HepG2 (cell line): ENCODE results near the gene ATAD3A. TPM values are rescaled to one million over a fixed set of nuclear protein-coding genes. Genes with fewer than 3 reads are reported as not detected.

Experiments
- CSRNP1 ChIP-seq: sonication (generic); formaldehyde crosslinking; IDR thresholded peaks from 2 replicates; pipeline ENCODE4 v1.8.1; 2023; ENCODE audit warnings: mild to moderate bottlenecking, missing genetic modification reagents
- EP300 ChIP-seq, 3 experiments: sonication (generic) in 1 of 3; formaldehyde crosslinking in 1 of 3; IDR thresholded peaks; 2 replicates each; pipeline versions ENCODE4 v1.5.1 to v1.6.1; 2011 to 2020; ENCODE audit warnings: low read depth in 2 of 3, low read length in 2 of 3, borderline replicate concordance in 1 of 3, improper control_type of control experiment in 1 of 3, mild to moderate bottlenecking in 1 of 3, missing genetic modification reagents in 1 of 3, moderate library complexity in 1 of 3
- ERF ChIP-seq: IDR thresholded peaks from 2 replicates; pipeline ENCODE4 v1.6.1; 2018; ENCODE audit warnings: missing biosample characterization, missing genetic modification reagents
- HDAC2 ChIP-seq: sonication (generic); formaldehyde crosslinking; IDR thresholded peaks from 2 replicates; pipeline ENCODE4 v1.4.0; 2020; ENCODE audit warnings: missing genetic modification reagents
- KMT2B ChIP-seq: IDR thresholded peaks from 2 replicates; pipeline ENCODE4 v1.6.1; 2016; ENCODE audit warnings: missing genetic modification reagents, missing compliant biosample characterization
- MAFK ChIP-seq, 2 experiments: IDR thresholded peaks in 1 of 2; conservative IDR thresholded peaks in 1 of 2; 2 replicates each; pipeline ENCODE4 v1.6.1; 2011; ENCODE audit warnings: improper control_type of control experiment in 2 of 2, low read length in 2 of 2
- MEIS1 ChIP-seq: sonication (generic); formaldehyde crosslinking; IDR thresholded peaks from 2 replicates; pipeline ENCODE4 v1.9.0; 2021; ENCODE audit warnings: mild to moderate bottlenecking, missing genetic modification reagents, moderate library complexity, borderline replicate concordance
- NFYB ChIP-seq: sonication (generic); formaldehyde crosslinking; IDR thresholded peaks from 2 replicates; pipeline ENCODE4 v1.4.0; 2020; ENCODE audit warnings: missing genetic modification reagents
- NR2F6 ChIP-seq, 2 experiments: IDR thresholded peaks; 2 replicates each; pipeline ENCODE4 v1.6.1; 2016; ENCODE audit warnings: antibody characterized with exemption in 1 of 2, mild to moderate bottlenecking in 1 of 2
- PRDM10 ChIP-seq: sonication (generic); formaldehyde crosslinking; IDR thresholded peaks from 2 replicates; pipeline ENCODE4 v1.4.0; 2020; ENCODE audit warnings: low read depth, missing genetic modification reagents
- RBM22 ChIP-seq: fragments of 200-400 bp; formaldehyde crosslinking; optimal IDR thresholded peaks from 2 replicates; pipeline ENCODE3; 2017; ENCODE audit warnings: mild to moderate bottlenecking, low read length, moderate library complexity
- TEAD3 ChIP-seq: optimal IDR thresholded peaks from 2 replicates; pipeline ENCODE3; 2016; ENCODE audit warnings: borderline replicate concordance
- THAP11 ChIP-seq: IDR thresholded peaks from 2 replicates; pipeline ENCODE4 v1.6.1; 2016; ENCODE audit warnings: missing biosample characterization, missing genetic modification reagents
- TSC22D2 ChIP-seq: sonication (generic); formaldehyde crosslinking; IDR thresholded peaks from 2 replicates; pipeline ENCODE4 v1.5.1; 2020; ENCODE audit warnings: missing genetic modification reagents, mild to moderate bottlenecking, borderline replicate concordance
- ZBTB33 ChIP-seq: sonication (generic); formaldehyde crosslinking; IDR thresholded peaks from 2 replicates; pipeline ENCODE4 v1.4.0; 2020; ENCODE audit warnings: missing genetic modification reagents
- ZFP41 ChIP-seq: sonication (generic); formaldehyde crosslinking; IDR thresholded peaks from 2 replicates; pipeline ENCODE4 v1.4.0; 2020; ENCODE audit warnings: mild to moderate bottlenecking, missing genetic modification reagents, borderline replicate concordance
- ZNF232 ChIP-seq: sonication (generic); formaldehyde crosslinking; IDR thresholded peaks from 2 replicates; pipeline ENCODE4 v1.4.0; 2020; ENCODE audit warnings: missing genetic modification reagents, borderline replicate concordance
- ZNF33B ChIP-seq: sonication (generic); formaldehyde crosslinking; IDR thresholded peaks from 2 replicates; pipeline ENCODE4 v1.5.1; 2020; ENCODE audit warnings: mild to moderate bottlenecking, missing genetic modification reagents
- ZNF556 ChIP-seq: sonication (generic); formaldehyde crosslinking; IDR thresholded peaks from 2 replicates; pipeline ENCODE4 v1.4.0; 2020; ENCODE audit warnings: mild to moderate bottlenecking, missing genetic modification reagents, borderline replicate concordance
- ZNF891 ChIP-seq: sonication (generic); formaldehyde crosslinking; IDR thresholded peaks from 2 replicates; pipeline ENCODE4 v1.5.0; 2020; ENCODE audit warnings: mild to moderate bottlenecking, missing genetic modification reagents
- ZSCAN22 ChIP-seq: sonication (generic); formaldehyde crosslinking; IDR thresholded peaks from 2 replicates; pipeline ENCODE4 v1.4.0; 2020; ENCODE audit warnings: mild to moderate bottlenecking, missing genetic modification reagents
- polyA plus RNA-seq, 8 experiments: library from polyadenylated mRNA; depleted of rRNA in 3 of 8; stranded (reverse) in 7 of 8; unstranded in 1 of 8; fragments of >200 nt; fragmentation: Illumina TruSeq in 4 of 8; extraction: Trizol in 4 of 8; gene quantifications; 2 replicates each; pipeline versions ENCODE4 v1.2.1 to v1.2.3, GENCODE V29; 2011 to 2016; ENCODE audit warnings: low read depth in 4 of 8, missing spikeins in 1 of 8, mixed read lengths in 1 of 8; ENCODE audit not compliant: insufficient read depth in 1 of 8
- total RNA-seq, 5 experiments: library from RNA; depleted of rRNA; stranded (reverse); fragments of >200 nt; fragmentation: Illumina TruSeq; extraction: Trizol; gene quantifications; 2 replicates each; pipeline ENCODE4 v1.2.3, GENCODE V29; 2016; ENCODE audit warnings: low read depth in 1 of 5

The ATAD3A gene
- total and polyA plus RNA-seq, 2 of the 13 experiments (the other 11 are each of a cell fraction or from before 2014, with no cell fraction given) = 10.6 to 49.0 TPM

- TF ChIP-seq PRDM10 (no peak), ZBTB33 (CRISPR knock-in tag) (peak; percentile 37; the same call in 1 of the 2 replicates), ZFP41 (CRISPR knock-in tag) (0 out of 2 replicates have a peak, but pooled peaks have one; percentile 31), HDAC2 (CRISPR knock-in tag) (peak; percentile 76), ZNF33B (CRISPR knock-in tag) (peak; percentile 22; the same call in 1 of the 2 replicates), NFYB (CRISPR knock-in tag) (peak; percentile 20; the same call in 1 of the 2 replicates), ZNF232 (CRISPR knock-in tag) (0 out of 2 replicates have a peak, but pooled peaks have one; percentile 25), MEIS1 (no peak), RBM22 (no peak), CSRNP1 (CRISPR knock-in tag) (0 out of 2 replicates have a peak, but pooled peaks have one; percentile 45), THAP11 (CRISPR knock-in tag) (peak; percentile 94), EP300 (IDR thresholded peaks at IDR 0.05; ENCODE audit: low read depth in 2 of 2, low read length in 2 of 2) (peak in 1 of 2 experiments; percentile 42; a peak in 1 of 4 replicates), EP300 (CRISPR knock-in tag; IDR thresholded peaks at IDR 0.05; ENCODE audit: borderline replicate concordance) (0 out of 2 replicates have a peak, but pooled peaks have one; percentile 38), ZSCAN22 (no peak), TSC22D2 (CRISPR knock-in tag) (peak; percentile 70; the same call in 1 of the 2 replicates), ERF (CRISPR knock-in tag) (0 out of 2 replicates have a peak, but pooled peaks have one; percentile 24), ZNF891 (no peak), TEAD3 (CRISPR knock-in tag) (no peak), KMT2B (CRISPR knock-in tag) (peak; percentile 87), ZNF556 (CRISPR knock-in tag) (no peak), NR2F6 (IDR thresholded peaks at IDR 0.05) (no peak), NR2F6 (CRISPR knock-in tag; IDR thresholded peaks at IDR 0.05) (0 out of 2 replicates have a peak, but pooled peaks have one; percentile 15), MAFK (conservative IDR thresholded peaks at IDR 0.05 in 1 of 2, IDR thresholded peaks at IDR 0.05 in 1 of 2; ENCODE audit: low read length in 2 of 2) (peak in 1 of 2 experiments; percentile 9; a peak in 1 of 4 replicates)
Measured at GRCh38 chr1:1574721-1575537, 63.0 kb downstream of the ATAD3A start, which contains the start of gene SSU72 (continued).
